ENCODE results near the gene CDC25A. TPM values are rescaled to one million over a fixed set of nuclear protein-coding genes. Genes with fewer than 3 reads are reported as not detected.

The CDC25A gene
- total and polyA plus RNA-seq, 2 of the 8 experiments (the other 6 are each of a cell fraction or from before 2014, with no cell fraction given): 20.7 to 62.1 TPM

GRCh38 chr3:48187579-48188265 lies 495 bp downstream of the CDC25A start (continued):
- TF ChIP-seq NANOG (IDR thresholded peaks at IDR 0.05; ENCODE audit: insufficient read depth, low read depth, low read length, poor library complexity, severe bottlenecking): no peak
- TF ChIP-seq PHF8 (conservative IDR thresholded peaks at IDR 0.05; ENCODE audit: low read depth, low read length): no peak; the same call in 1 of the 2 replicates
- no peak for TF ChIP-seq KDM5A (IDR thresholded peaks at IDR 0.05; ENCODE audit: low read length)
- TF ChIP-seq ATF3 (IDR thresholded peaks at IDR 0.05; ENCODE audit: insufficient read depth, low read depth, low read length): no peak
- TF ChIP-seq YY1 (IDR thresholded peaks at IDR 0.05; ENCODE audit: low read depth, low read length): peak; percentile 53; the same call in 1 of the 2 replicates
- TF ChIP-seq SP2 (IDR thresholded peaks at IDR 0.05; ENCODE audit: low read length): no peak
- TF ChIP-seq BRCA1 (IDR thresholded peaks at IDR 0.05; ENCODE audit: low read depth, low read length): no peak
- peak; percentile 52 for TF ChIP-seq KDM4A (IDR thresholded peaks at IDR 0.05; ENCODE audit: low read depth, low read length, severe bottlenecking)
- TF ChIP-seq CBX8 (IDR thresholded peaks at IDR 0.05; ENCODE audit: borderline replicate concordance, low read depth, low read length): no peak
- no peak for TF ChIP-seq CTBP2 (IDR thresholded peaks at IDR 0.05; ENCODE audit: borderline replicate concordance, insufficient read depth, insufficient read length, low read length)
- TF ChIP-seq SIRT6 (IDR thresholded peaks at IDR 0.05; ENCODE audit: low read length): no peak
- no peak for TF ChIP-seq POLR2AphosphoS5 (IDR thresholded peaks at IDR 0.05; ENCODE audit: low read depth, low read length)
- TF ChIP-seq TBP (IDR thresholded peaks at IDR 0.05; ENCODE audit: low read depth, low read length): no peak
- TF ChIP-seq ASH2L (IDR thresholded peaks at IDR 0.05; ENCODE audit: low read length): no peak
- TF ChIP-seq RBBP5 (IDR thresholded peaks at IDR 0.05; ENCODE audit: borderline replicate concordance, low read depth, low read length): no peak; the same call in 1 of the 2 replicates
- TF ChIP-seq, protein P1, sequence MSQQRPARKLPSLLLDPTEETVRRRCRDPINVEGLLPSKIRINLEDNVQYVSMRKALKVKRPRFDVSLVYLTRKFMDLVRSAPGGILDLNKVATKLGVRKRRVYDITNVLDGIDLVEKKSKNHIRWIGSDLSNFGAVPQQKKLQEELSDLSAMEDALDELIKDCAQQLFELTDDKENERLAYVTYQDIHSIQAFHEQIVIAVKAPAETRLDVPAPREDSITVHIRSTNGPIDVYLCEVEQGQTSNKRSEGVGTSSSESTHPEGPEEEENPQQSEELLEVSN (IDR thresholded peaks at IDR 0.05): no peak
- peak; percentile 10; the same call in 1 of the 2 replicates for TF ChIP-seq TEAD4 (IDR thresholded peaks at IDR 0.05; ENCODE audit: low read depth, low read length)
- TF ChIP-seq MAFK (IDR thresholded peaks at IDR 0.05; ENCODE audit: low read depth, low read length): no peak
- TF ChIP-seq RFX5 (IDR thresholded peaks at IDR 0.05; ENCODE audit: borderline replicate concordance, low read depth, low read length): no peak
- TF ChIP-seq JUN (IDR thresholded peaks at IDR 0.05; ENCODE audit: low read depth, low read length): no peak
- no peak for TF ChIP-seq SUZ12 (IDR thresholded peaks at IDR 0.05; ENCODE audit: low read length)

Data from H1 (cell line).